Activated CD8-positive, alpha-beta memory T cell treated with anti-CD3 and anti-CD28 coated beads for 24 hours (primary cell): ENCODE data around the gene CORO2B.

ENCODE experiments used
- DNase-seq: peaks from one replicate; pipeline ENCODE4 v3.0.0-alpha.2; 2020

CORO2B gene

DNA sequence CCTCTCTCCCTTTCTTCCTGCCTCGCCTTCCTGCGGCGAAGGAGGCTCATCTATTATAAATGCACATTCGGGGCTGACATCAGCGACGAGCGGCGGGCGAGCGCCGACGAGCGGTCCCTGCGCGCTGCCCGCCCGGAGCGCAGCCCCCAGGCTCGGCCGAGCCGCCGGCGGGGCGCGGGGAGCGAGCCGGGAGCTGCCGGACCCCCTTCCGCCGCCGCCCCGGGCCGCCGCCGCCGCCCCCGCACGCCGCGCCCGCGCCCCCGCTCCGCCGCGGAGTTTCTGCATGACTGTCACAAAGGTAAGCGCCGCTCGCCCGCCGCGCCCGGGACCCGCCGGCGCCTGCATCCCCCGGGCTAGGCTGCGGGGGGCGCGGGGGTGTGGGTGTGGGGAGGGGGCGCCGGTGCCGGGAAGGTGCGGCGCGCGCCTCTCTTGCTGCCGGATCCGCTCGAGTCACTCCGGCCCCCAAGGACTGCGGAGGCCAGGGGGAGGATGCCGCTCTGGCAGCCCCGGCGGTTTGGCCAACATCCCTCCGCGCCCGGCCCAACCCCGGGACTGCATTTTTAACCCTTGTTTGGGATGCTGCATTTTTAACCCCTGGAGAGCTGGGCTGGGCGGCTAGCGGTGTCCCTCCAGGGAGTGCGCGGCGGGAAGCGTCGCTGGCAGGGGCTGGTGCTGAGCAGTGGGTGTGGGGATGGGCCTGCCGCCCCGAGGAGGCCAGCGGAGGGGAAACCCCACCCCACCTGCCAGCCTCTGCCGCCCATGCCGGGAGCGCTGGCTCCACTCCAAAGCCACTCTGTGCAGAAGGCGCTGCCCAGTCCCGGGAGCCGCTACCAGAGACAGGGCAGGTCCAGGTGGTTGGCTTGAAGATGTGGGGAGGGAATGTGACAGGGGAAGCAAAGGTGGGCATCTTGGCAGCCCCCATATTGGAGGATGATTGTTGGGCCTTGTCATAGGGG lies at the start of gene CORO2B:
Gene CORO2B, plus strand, starts transcription at position 14 of the 956 bp plus-strand sequence. Its CDS starts 270 bp downstream, at position 284.
- peak; percentile 64 for DNase-seq

- DNase-seq: no peak
Observed at GRCh38 chr15:68531387-68532179, 47.2 kb upstream of the CORO2B start.

DNA sequence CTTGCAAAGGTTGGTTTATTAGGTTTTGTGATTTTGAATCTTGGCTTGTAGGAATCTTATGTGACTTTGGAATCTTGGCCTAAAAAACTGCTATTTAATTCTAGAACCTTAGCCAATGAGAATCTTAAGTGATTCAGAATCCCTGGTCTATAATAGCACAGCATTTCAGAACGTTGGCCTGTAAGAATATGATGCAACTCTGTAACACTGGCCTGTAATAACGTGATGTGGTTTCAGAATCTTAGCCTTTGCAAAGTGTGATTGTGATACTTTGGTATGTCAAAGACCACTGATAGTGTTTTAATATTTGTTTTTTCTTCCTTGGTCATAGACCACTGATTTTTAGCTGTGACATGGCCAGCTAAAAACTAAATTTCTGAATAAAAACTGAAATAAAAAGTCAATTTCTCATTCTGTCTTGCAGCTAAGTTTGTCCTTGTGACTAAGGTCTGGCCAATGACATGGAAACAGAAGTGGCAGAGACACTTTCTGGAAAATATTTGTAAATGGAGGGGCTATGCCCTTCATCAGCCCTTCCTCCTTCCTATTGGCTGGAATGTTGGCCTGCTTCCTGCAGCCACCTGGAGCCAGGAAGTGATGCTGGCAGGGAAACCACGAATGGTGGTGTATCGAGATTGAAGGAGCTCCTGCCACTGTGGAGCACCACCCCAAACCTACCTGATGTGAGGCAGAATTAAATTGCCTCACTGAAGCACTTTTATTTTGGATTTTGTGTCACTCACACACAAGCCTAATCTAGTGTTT lies 42.3 kb upstream of the CORO2B start:
- DNase-seq: no peak

DNA sequence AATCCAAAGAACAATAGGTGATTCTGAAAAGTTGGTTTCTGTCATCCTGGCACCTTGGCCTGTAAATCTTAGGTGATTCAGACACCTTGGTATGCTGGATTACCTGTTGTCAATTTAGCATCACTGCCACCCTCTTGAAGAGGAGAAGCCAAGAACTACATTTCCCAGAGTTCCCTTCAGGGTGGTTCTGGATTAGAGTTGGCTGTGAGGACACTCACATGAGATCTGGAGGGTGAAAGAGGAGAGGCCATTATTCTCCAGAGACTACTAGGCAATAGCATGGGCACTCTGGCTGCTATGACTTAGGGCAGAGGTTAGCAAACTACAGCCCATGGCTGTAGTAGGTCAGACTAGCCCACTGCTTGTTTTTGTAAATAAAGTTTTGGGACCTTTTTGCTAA lies 41.7 kb upstream of the CORO2B start:
- no peak for DNase-seq

DNA sequence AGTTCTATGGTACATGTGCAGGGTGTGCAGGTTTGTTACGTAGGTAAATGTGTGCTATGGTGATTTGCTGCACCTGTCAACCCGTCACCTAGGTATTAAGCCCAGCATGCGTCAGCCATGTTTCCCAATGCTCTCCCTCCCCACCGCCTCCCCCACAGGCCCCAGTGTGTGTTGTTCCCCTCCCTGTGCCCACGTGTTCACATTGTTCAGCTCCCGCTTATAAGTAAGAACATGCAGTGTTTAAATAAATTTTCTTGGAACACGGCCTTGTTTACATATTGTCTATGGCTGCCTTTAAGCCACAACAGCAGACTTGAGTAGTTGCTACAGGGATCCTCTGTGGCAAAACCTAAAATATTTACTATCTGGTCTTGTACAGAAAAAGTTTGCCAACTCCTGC lies 41.3 kb upstream of the CORO2B start:
- DNase-seq: no peak

- no peak for DNase-seq
Observed at GRCh38 chr15:68538311-68538710, 40.5 kb upstream of the CORO2B start.

- DNase-seq: no peak
Observed at GRCh38 chr15:68541743-68542142, 37.0 kb upstream of the CORO2B start.

- no peak for DNase-seq
Observed at GRCh38 chr15:68542348-68542747, 36.4 kb upstream of the CORO2B start.

GRCh38 chr15:68542771-68543164 lies 36.0 kb upstream of the CORO2B start:
- no peak for DNase-seq

GRCh38 chr15:68543165-68544008 lies 35.4 kb upstream of the CORO2B start:
- no peak for DNase-seq

DNA sequence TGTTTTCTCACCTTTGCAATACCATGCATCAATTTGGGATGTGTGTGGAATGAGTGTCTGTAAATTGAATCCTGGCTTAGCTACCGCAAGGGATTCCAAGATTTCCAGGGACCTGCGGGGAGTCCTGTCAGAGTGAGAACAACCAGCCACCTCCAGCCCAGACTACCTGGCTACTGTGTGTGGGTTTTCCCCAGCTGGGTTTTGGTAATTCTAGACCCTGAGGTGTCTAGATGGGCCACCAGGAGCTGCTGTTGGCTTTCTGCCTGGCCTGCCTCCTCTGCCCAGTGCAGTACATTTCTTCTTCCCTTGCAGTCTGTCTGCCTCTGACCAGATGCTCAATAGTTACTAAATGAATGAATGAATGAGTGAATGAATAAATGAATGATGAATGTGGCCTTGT lies 32.5 kb upstream of the CORO2B start:
- DNase-seq: no peak

DNA sequence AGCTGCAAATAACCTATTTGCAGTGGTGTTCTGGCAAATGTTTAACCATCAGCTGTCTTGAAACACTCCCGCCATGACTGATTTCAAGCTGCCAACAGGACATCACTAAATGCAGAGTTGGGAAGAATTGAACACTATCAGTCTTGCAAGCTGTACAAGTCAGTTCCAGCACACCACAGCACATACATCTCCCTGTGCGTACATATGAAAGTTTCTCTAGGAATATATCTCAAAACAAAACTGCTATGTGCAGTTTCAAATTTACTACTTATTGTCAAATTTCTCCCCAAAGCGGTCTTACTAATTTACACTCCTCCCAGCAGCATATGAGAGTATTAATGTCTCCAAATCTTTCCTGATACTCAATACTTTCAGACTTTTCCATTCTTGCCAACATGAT lies 30.4 kb upstream of the CORO2B start:
- DNase-seq: no peak

- no peak for DNase-seq
Observed at GRCh38 chr15:68550004-68550403, 28.8 kb upstream of the CORO2B start.

GRCh38 chr15:68550498-68551295 lies 28.1 kb upstream of the CORO2B start:
- DNase-seq: peak; percentile 90

- peak; percentile 50 for DNase-seq
Observed at GRCh38 chr15:68551296-68551635, 27.5 kb upstream of the CORO2B start.

DNA sequence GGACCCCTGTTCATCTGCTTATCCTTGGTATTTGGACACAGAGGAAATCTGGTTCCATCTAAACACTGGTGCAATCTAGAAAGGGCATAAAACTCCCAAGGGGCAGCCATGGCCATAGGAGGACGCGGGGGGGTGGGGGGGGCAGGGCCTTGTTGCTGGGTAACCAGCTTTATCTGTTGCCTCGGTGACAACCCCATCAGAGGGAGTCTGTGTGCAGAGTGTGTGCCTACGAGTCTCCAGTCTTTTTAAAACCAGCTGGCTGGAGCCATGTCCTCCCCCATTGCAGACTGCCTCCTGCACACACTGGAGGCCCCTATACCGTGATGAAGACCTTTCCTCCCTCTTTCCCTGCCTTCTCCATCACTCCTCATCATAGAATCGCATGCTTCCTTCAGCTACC lies 26.4 kb upstream of the CORO2B start:
- DNase-seq: peak; percentile 21

DNA sequence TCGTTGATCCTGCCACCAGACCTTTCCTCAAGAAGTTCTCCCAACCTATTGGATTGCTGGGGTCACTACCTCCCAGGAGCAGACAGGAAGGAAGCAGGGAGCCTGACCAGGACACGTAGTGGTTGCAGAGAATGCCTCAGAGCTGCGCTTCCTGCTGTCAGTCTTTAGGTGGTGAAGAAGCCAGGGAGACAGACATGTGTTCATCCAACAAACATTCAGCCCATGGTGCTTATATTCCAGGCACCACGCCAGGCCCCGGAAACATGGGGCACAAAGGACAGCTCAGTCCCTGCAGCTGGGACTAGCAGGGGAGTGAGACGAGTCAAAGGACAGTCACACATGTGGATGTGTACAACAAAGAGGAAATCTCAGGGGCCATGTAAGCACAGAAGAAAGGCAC lies 26.0 kb upstream of the CORO2B start:
- DNase-seq: peak; percentile 51

GRCh38 chr15:68553314-68553993 lies 25.3 kb upstream of the CORO2B start:
- DNase-seq: peak; percentile 28

- DNase-seq: peak; percentile 85
Observed at GRCh38 chr15:68553994-68554720, 24.6 kb upstream of the CORO2B start.
